Lower leg skin (tissue), 3 donors: Measurements from ENCODE around the gene TCTN1.
"Not testable (repeated sequence)": the region's sequence is repeated elsewhere in the genome, so short reads cannot be mapped to it uniquely, and the experiment has no call there.

ENCODE experiments used
- POLR2A ChIP-seq, 2 donors: fragments of 450-650 bp; IDR thresholded peaks; one replicate each; pipeline ENCODE4 v1.6.1; 2016 to 2017; ENCODE audit warnings: antibody characterized with exemption in 2 of 2, mild to moderate bottlenecking in 1 of 2, moderate library complexity in 1 of 2
- TF ChIP-seq, protein P1 (sequence below), 3 donors: fragments of 450-650 bp; IDR thresholded peaks; one replicate each; pipeline ENCODE4 v1.5.1; 2016; ENCODE audit warnings: antibody characterized with exemption in 3 of 3, mild to moderate bottlenecking in 3 of 3, moderate library complexity in 2 of 3

DNA sequence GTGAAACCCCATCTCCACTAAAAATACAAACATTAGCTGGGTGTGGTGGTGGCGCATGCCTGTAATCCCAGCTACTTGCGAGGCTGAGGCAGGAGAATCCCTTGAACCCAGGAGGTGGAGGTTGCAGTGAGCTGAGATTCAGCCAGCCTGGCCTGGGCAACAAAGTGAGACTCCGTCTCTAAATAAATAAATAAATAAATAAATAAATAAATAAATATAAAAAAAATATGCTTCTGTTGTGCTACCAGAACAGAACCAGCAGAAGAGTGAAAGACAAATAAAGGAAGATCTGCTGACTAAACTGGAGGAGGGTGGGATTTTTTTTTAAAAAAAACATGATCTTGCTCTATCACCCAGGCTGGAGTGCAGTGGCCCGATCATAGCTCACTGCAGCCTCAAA is 21.0 kb upstream of the TCTN1 start:
- TF ChIP-seq POLR2A (IDR thresholded peaks at IDR 0.05), result not testable (repeated sequence)
- TF ChIP-seq, protein P1, sequence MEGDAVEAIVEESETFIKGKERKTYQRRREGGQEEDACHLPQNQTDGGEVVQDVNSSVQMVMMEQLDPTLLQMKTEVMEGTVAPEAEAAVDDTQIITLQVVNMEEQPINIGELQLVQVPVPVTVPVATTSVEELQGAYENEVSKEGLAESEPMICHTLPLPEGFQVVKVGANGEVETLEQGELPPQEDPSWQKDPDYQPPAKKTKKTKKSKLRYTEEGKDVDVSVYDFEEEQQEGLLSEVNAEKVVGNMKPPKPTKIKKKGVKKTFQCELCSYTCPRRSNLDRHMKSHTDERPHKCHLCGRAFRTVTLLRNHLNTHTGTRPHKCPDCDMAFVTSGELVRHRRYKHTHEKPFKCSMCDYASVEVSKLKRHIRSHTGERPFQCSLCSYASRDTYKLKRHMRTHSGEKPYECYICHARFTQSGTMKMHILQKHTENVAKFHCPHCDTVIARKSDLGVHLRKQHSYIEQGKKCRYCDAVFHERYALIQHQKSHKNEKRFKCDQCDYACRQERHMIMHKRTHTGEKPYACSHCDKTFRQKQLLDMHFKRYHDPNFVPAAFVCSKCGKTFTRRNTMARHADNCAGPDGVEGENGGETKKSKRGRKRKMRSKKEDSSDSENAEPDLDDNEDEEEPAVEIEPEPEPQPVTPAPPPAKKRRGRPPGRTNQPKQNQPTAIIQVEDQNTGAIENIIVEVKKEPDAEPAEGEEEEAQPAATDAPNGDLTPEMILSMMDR (IDR thresholded peaks at IDR 0.05), result not testable (repeated sequence)
